Stimulated activated naive CD8-positive, alpha-beta T cell treated with anti-CD3 and anti-CD28 coated beads, Interleukin-15, Interleukin-2, amounts not matched to agents 100 ng/mL and 50 ng/mL, for 24 hours (primary cell): ENCODE data around the gene SHOX.
"Not testable (repeated sequence)": the region's sequence is repeated elsewhere in the genome, so short reads cannot be mapped to it uniquely, and the experiment has no call there.

Experiments
- H3K27ac Mint-ChIP-seq: one replicate; pipeline ENCODE4 v1.8.0; 2021; ENCODE audit warnings: mild to moderate bottlenecking, mixed read lengths
- H3K27me3 Mint-ChIP-seq: one replicate; pipeline ENCODE4 v1.8.0; 2021; ENCODE audit warnings: mixed read lengths
- H3K36me3 Mint-ChIP-seq: one replicate; pipeline ENCODE4 v1.8.0; 2021; ENCODE audit warnings: low read depth, mixed read lengths
- H3K4me1 Mint-ChIP-seq: one replicate; pipeline ENCODE4 v1.8.0; 2021; ENCODE audit warnings: low read depth, mixed read lengths
- H3K4me3 Mint-ChIP-seq: one replicate; pipeline ENCODE4 v1.8.0; 2021; ENCODE audit warnings: mild to moderate bottlenecking, mixed read lengths
- H3K9me3 Mint-ChIP-seq: one replicate; pipeline ENCODE4 v1.8.0; 2021; ENCODE audit warnings: mixed read lengths

SHOX gene

DNA sequence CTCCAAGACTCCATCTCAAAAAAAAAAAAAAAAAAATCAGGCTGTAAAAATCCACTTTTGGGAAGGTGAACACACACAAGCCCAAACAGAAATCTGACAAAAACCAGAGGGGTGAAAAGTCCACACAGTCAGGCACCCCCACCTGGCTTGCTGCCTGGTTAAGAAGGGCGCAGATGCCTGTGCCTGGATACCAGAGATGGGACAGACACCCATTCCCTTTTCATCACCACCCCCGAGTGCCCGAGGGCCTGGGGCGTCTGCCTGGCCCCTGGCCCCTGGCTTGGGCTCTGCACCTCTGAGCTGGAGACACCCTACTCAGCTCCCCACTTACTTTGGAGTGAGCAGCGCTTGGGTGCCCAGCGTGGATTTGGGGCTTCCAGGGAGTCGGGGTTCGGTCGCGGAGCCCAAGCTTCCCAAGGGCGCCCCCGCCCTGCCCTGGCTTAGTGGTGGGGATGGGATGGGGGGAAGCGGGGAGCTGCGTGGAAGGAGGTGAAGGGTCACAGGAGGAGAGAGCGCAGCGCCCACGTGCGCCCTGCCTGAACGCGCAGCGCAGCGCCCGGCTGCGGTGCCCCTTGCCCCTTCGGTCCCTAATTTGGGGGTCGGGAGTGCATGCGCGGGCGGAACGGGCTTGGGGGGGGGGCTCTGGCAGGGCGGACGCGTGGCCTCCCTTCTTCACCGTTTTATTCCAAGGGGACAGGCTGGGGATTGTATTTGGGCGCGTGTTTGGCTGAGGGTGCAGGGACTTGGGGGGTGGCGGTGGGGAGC lies 11.3 kb downstream of the SHOX start:
- H3K4me3 Mint-ChIP-seq, result no peak overlapping the region
- H3K27ac Mint-ChIP-seq, result no peak overlapping the region
- H3K36me3 Mint-ChIP-seq, result no peaks in the 10 kb centered on the region
- H3K9me3 Mint-ChIP-seq, result no peaks in the 10 kb centered on the region
- peaks cover 50% of the 10 kb centered on the region for H3K27me3 Mint-ChIP-seq
- peaks cover 8% of the 10 kb centered on the region for H3K4me1 Mint-ChIP-seq

GRCh38 chrX:642436-643240 lies 12.0 kb downstream of the SHOX start:
- Mint-ChIP-seq H3K4me1 (peaks cover 6% of the 10 kb centered on the region), H3K27me3 (peaks cover 42% of the 10 kb centered on the region), H3K27ac (no peak overlapping the region), H3K36me3 (no peaks in the 10 kb centered on the region), H3K9me3 (no peaks in the 10 kb centered on the region), H3K4me3 (no peak overlapping the region)

- Mint-ChIP-seq H3K27ac (no peak overlapping the region), H3K4me3 (no peak overlapping the region), H3K27me3 (peaks cover 36% of the 10 kb centered on the region), H3K4me1 (no peaks in the 10 kb centered on the region), H3K9me3 (no peaks in the 10 kb centered on the region), H3K36me3 (no peaks in the 10 kb centered on the region)
These were observed 12.6 kb downstream of the SHOX start for GRCh38 chrX:643241-643595.

- Mint-ChIP-seq H3K9me3 (no peaks in the 10 kb centered on the region), H3K27ac (no peak overlapping the region), H3K36me3 (no peaks in the 10 kb centered on the region), H3K4me3 (no peak overlapping the region), H3K4me1 (no peaks in the 10 kb centered on the region), H3K27me3 (peaks cover 31% of the 10 kb centered on the region)
These were observed 13.3 kb downstream of the SHOX start for GRCh38 chrX:643911-644303.

DNA sequence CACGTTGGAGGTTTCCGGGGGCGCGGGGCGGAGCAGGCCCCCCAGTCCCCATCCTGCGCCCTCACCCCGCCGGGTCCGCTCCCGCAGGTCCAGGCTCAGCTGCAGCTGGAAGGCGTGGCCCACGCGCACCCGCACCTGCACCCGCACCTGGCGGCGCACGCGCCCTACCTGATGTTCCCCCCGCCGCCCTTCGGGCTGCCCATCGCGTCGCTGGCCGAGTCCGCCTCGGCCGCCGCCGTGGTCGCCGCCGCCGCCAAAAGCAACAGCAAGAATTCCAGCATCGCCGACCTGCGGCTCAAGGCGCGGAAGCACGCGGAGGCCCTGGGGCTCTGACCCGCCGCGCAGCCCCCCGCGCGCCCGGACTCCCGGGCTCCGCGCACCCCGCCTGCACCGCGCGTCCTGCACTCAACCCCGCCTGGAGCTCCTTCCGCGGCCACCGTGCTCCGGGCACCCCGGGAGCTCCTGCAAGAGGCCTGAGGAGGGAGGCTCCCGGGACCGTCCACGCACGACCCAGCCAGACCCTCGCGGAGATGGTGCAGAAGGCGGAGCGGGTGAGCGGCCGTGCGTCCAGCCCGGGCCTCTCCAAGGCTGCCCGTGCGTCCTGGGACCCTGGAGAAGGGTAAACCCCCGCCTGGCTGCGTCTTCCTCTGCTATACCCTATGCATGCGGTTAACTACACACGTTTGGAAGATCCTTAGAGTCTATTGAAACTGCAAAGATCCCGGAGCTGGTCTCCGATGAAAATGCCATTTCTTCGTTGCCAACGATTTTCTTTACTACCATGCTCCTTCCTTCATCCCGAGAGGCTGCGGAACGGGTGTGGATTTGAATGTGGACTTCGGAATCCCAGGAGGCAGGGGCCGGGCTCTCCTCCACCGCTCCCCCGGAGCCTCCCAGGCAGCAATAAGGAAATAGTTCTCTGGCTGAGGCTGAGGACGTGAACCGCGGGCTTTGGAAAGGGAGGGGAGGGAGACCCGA lies 14.0 kb downstream of the SHOX start:
- peaks cover 24% of the 10 kb centered on the region for H3K27me3 Mint-ChIP-seq
- no peaks in the 10 kb centered on the region for H3K36me3 Mint-ChIP-seq
- no peak overlapping the region for H3K27ac Mint-ChIP-seq
- H3K9me3 Mint-ChIP-seq, result no peaks in the 10 kb centered on the region
- no peaks in the 10 kb centered on the region for H3K4me1 Mint-ChIP-seq
- H3K4me3 Mint-ChIP-seq, result no peak overlapping the region

DNA sequence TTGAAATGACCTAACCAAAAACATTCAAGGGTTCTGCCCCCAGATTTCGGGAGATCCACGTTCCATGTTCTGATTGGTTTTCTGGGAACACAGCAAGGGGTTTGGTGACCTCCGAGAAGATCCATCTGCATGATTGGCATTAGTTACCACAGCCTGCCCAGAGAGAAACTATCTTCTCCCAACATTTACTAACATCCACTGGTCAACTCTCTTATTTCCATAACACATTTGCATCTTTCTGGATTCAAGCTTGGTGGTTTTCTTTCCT lies 15.6 kb downstream of the SHOX start:
- Mint-ChIP-seq H3K27me3 (peaks cover 16% of the 10 kb centered on the region), H3K4me3 (no peak overlapping the region), H3K36me3 (no peaks in the 10 kb centered on the region), H3K9me3 (no peaks in the 10 kb centered on the region), H3K4me1 (no peaks in the 10 kb centered on the region), H3K27ac (no peak overlapping the region)

- Mint-ChIP-seq H3K4me3 (no peak overlapping the region), H3K4me1 (no peaks in the 10 kb centered on the region), H3K27me3 (peaks cover 16% of the 10 kb centered on the region), H3K27ac (no peak overlapping the region), H3K9me3 (no peaks in the 10 kb centered on the region), H3K36me3 (no peaks in the 10 kb centered on the region)
These were observed 16.2 kb downstream of the SHOX start for GRCh38 chrX:646796-647195.

DNA sequence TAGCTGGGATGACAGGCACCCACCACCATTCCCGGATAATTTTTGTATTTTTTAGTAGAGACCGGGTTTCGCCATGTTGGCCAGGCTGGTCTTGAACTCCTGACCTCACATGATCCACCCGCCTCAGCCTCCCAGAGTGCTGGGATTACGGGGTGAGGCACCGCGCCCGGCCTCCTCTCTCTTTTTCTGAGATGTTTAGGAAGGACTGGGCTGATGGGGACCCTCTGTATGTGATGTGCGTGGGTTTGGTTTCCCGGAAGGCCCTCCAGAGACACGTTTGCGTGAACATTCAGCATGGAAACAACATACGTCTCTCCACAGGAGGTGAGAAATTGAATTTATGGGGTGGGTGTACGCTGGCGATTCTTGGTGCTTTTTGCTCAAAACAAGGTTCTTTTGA lies 18.6 kb downstream of the SHOX start:
- Mint-ChIP-seq H3K9me3 (no peaks in the 10 kb centered on the region), H3K36me3 (no peaks in the 10 kb centered on the region), H3K4me1 (no peaks in the 10 kb centered on the region), H3K27ac (no peak overlapping the region), H3K27me3 (peaks cover 13% of the 10 kb centered on the region), H3K4me3 (no peak overlapping the region)

DNA sequence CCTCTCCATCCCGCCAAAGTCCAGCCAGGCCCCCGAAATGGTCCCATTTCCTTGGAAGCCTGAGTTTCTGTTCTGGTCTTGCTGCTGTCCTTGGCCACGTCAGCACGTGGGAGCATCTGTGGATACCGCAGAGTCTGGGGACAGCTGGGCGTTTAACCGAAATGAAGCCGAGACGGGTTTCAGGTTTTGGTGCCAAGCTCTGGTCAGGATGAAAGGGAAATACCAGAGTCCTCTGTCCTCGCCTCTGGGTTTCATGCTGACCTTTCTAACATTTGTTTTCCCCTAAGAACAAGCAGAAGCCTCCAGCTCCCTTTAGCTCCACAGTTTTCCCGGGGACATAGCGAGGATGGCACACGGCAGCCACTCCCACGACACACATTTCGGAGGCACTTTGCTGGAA lies 19.7 kb downstream of the SHOX start:
- no peak overlapping the region for H3K4me3 Mint-ChIP-seq
- H3K27me3 Mint-ChIP-seq, result peaks cover 7% of the 10 kb centered on the region
- no peaks in the 10 kb centered on the region for H3K36me3 Mint-ChIP-seq
- no peaks in the 10 kb centered on the region for H3K4me1 Mint-ChIP-seq
- H3K27ac Mint-ChIP-seq, result no peak overlapping the region
- H3K9me3 Mint-ChIP-seq, result no peaks in the 10 kb centered on the region

DNA sequence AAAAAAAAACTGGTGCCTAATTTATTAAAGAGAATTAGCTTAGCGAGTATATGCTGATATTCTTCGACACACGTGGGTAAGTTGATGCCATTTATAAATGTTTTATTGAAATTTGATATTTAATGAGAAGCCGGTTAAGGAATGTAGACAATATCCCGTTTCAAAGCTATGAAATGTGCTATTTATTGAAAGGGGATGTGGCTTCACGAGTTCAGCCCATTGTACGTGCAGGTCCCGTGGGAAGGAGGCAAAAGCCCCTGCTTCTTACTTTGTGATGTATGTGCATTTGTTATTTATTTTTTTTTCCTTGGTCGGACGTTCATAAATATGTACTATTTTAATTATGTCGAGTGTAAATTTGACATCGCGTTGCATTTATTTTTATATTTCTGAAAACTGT lies 20.2 kb downstream of the SHOX start:
- Mint-ChIP-seq H3K27ac (no peak overlapping the region), H3K9me3 (no peaks in the 10 kb centered on the region), H3K36me3 (no peaks in the 10 kb centered on the region), H3K27me3 (peaks cover 7% of the 10 kb centered on the region), H3K4me3 (no peak overlapping the region), H3K4me1 (no peaks in the 10 kb centered on the region)

DNA sequence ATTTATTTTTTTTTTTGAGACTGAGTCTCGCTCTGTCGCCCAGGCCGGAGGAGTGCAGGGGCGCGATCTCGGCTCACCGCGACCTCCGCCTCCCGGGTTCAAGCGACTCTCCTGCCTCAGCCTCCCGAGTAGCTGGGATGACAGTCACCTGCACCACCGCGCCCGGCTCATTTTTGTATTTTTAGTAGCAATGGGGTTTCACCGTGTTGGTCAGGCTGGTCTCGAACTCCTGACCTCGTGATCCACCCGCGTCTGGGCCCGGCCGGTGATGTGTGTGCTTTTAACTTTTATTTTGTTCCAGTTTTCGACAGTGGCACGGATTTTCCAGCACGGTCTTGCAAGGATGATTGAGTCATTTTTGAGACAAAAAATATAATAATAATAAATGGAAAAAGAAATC lies 21.3 kb downstream of the SHOX start:
- H3K4me1 Mint-ChIP-seq, H3K9me3 Mint-ChIP-seq, H3K36me3 Mint-ChIP-seq, H3K27me3 Mint-ChIP-seq, H3K4me3 Mint-ChIP-seq, H3K27ac Mint-ChIP-seq: not testable (repeated sequence)

GRCh38 chrX:652341-652741 lies 21.8 kb downstream of the SHOX start:
- Mint-ChIP-seq H3K27me3 (no peaks in the 10 kb centered on the region), H3K4me3 (no peak overlapping the region), H3K36me3 (no peaks in the 10 kb centered on the region), H3K27ac (no peak overlapping the region), H3K9me3 (no peaks in the 10 kb centered on the region), H3K4me1 (no peaks in the 10 kb centered on the region)

DNA sequence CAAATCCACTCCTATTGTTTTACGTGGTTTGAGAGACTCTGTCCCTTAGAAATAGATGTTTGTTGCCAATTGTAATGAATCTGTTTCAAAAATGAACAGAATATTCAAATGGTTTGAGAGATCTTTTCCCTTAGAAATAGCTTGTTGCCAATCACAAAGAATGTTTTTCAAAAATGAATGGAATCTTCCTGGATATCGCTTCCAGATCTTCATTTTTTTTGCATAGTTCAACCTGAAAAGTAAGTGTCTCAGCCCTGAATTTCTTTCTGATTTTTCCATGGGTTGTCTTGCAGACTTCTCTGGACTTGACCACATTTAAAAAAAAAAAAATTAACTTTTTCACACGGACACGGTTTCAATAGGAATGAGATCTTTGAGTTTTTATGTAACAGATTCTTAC lies 22.7 kb downstream of the SHOX start:
- no peaks in the 10 kb centered on the region for H3K9me3 Mint-ChIP-seq
- H3K4me1 Mint-ChIP-seq, result no peaks in the 10 kb centered on the region
- H3K27ac Mint-ChIP-seq, result no peak overlapping the region
- H3K4me3 Mint-ChIP-seq, result no peak overlapping the region
- no peaks in the 10 kb centered on the region for H3K27me3 Mint-ChIP-seq
- no peaks in the 10 kb centered on the region for H3K36me3 Mint-ChIP-seq

GRCh38 chrX:661154-661553 lies 30.6 kb downstream of the SHOX start:
- H3K27me3 Mint-ChIP-seq, result no peaks in the 10 kb centered on the region
- no peak overlapping the region for H3K27ac Mint-ChIP-seq
- no peaks in the 10 kb centered on the region for H3K36me3 Mint-ChIP-seq
- no peaks in the 10 kb centered on the region for H3K4me1 Mint-ChIP-seq
- no peaks in the 10 kb centered on the region for H3K9me3 Mint-ChIP-seq
- H3K4me3 Mint-ChIP-seq, result no peak overlapping the region

DNA sequence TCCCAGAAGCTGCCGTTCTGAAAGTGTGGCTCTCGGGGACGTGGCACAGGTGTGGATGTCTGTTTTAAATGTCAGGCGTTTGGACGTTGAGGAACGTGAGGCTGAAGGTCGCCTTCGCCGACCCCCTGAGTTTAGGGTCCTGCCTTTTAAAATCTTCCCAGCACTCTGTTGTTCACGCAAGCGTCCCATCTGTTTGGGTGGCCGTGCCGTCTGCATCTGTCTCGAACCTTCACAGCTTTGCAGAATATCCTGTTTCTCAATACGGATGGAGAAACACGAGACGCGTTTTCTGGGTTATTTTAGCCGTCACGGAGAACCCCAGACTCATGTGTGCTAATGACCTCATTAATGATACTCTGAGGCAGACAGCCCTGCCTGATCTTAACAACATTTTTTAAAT lies 31.5 kb downstream of the SHOX start:
- Mint-ChIP-seq H3K36me3 (no peaks in the 10 kb centered on the region), H3K4me3 (no peak overlapping the region), H3K4me1 (no peaks in the 10 kb centered on the region), H3K27me3 (no peaks in the 10 kb centered on the region), H3K27ac (no peak overlapping the region), H3K9me3 (no peaks in the 10 kb centered on the region)
